Measurements from ENCODE around the gene XPO1. TPM values are rescaled to one million over a fixed set of nuclear protein-coding genes. Genes with fewer than 3 reads are reported as not detected.
"Not testable (repeated sequence)": the region's sequence is repeated elsewhere in the genome, so short reads cannot be mapped to it uniquely, and the experiment has no call there.

Gene XPO1
- polyA plus RNA-seq, 3 donors = 19.0 to 36.4 (median 20.9) TPM

GRCh38 chr2:61543062-61543461, 4.9 kb upstream of the XPO1 start:
- H3K4me2 ChIP-seq (replicated peaks; ENCODE audit: extremely low read depth, low read length, poor library complexity, severe bottlenecking) = no peak overlapping the region
- H3K4me1 Mint-ChIP-seq = peaks cover 7% of the 10 kb centered on the region
- H3K9me3 Mint-ChIP-seq = no peaks in the 10 kb centered on the region
- no peaks in the 10 kb centered on the region for H4K20me1 ChIP-seq (ENCODE audit: insufficient read depth, low read length)
- no peaks in the 10 kb centered on the region for H3K9me3 ChIP-seq (replicated peaks in 1 of 2; ENCODE audit: control insufficient read depth in 1 of 2, insufficient read depth in 1 of 2, low read length in 2 of 2)
- no peak for TF ChIP-seq CTCF (IDR thresholded peaks at IDR 0.05)
- no CpG with 5 or more reads among the region's 2 CpGs for WGBS (ENCODE audit: insufficient coverage)
- no peak overlapping the region for H2AFZ ChIP-seq (ENCODE audit: insufficient read depth, low read depth, low read length, poor library complexity, severe bottlenecking)
- no peak overlapping the region for H3K4me3 ChIP-seq (replicated peaks in 1 of 3; ENCODE audit: low read depth in 2 of 3, low read length in 3 of 3)
- no peaks in the 10 kb centered on the region for H3K36me3 ChIP-seq (replicated peaks in 1 of 2; ENCODE audit: control insufficient read depth in 1 of 2, insufficient read depth in 2 of 2, low read length in 2 of 2)
- no peaks in the 10 kb centered on the region for H3K36me3 Mint-ChIP-seq
- H3K4me1 ChIP-seq (ENCODE audit: control insufficient read depth in 1 of 2, insufficient read depth in 2 of 2, low read length in 2 of 2) = peaks cover 7 to 8% of the 10 kb centered on the region in 2 donors
- H3K27me3 Mint-ChIP-seq (ENCODE audit: low read depth in 3 of 3) = peaks cover 0 to 2% (median 0%) of the 10 kb centered on the region in 3 donors
- no peak overlapping the region for H3K9ac ChIP-seq (ENCODE audit: insufficient read depth, low read length, poor library complexity, severe bottlenecking)
- H3K79me2 ChIP-seq (ENCODE audit: insufficient read depth, low read length) = peaks cover under 1% of the 10 kb centered on the region
- no peak overlapping the region for H3K27ac ChIP-seq (ENCODE audit: low read depth in 1 of 2, low read length in 2 of 2)
- H3K27me3 ChIP-seq (ENCODE audit: control insufficient read depth in 2 of 2, insufficient read depth in 2 of 2, low read length in 2 of 2) = no peaks in the 10 kb centered on the region
- DNase-seq = no peak
- H3K4me3 Mint-ChIP-seq = no peak overlapping the region
- H3K27ac Mint-ChIP-seq = no peak overlapping the region
- intact Hi-C loops (cut with micrococcal nuclease) = no loop called here

- Histone ChIP-seq H3K4me1 (ENCODE audit: control insufficient read depth in 1 of 2, insufficient read depth in 2 of 2, low read length in 2 of 2) (peaks cover 18 to 20% of the 10 kb centered on the region in 2 donors), H4K20me1 (ENCODE audit: insufficient read depth, low read length) (peaks cover 18% of the 10 kb centered on the region), H3K79me2 (ENCODE audit: insufficient read depth, low read length) (peaks cover 30% of the 10 kb centered on the region)
- H3K9ac ChIP-seq (ENCODE audit: insufficient read depth, low read length, poor library complexity, severe bottlenecking); H3K9me3 ChIP-seq (replicated peaks in 1 of 2; ENCODE audit: control insufficient read depth in 1 of 2, insufficient read depth in 1 of 2, low read length in 2 of 2); H3K4me2 ChIP-seq (replicated peaks; ENCODE audit: extremely low read depth, low read length, poor library complexity, severe bottlenecking); H3K27ac ChIP-seq (ENCODE audit: low read depth in 1 of 2, low read length in 2 of 2); H3K4me3 Mint-ChIP-seq; H3K36me3 ChIP-seq (replicated peaks in 1 of 2; ENCODE audit: control insufficient read depth in 1 of 2, insufficient read depth in 2 of 2, low read length in 2 of 2); H3K9me3 Mint-ChIP-seq; intact Hi-C loops (cut with micrococcal nuclease); H3K36me3 Mint-ChIP-seq; H3K27ac Mint-ChIP-seq; DNase-seq; H3K4me3 ChIP-seq (replicated peaks in 1 of 3; ENCODE audit: low read depth in 2 of 3, low read length in 3 of 3); H3K27me3 Mint-ChIP-seq (ENCODE audit: low read depth in 3 of 3); H3K27me3 ChIP-seq (ENCODE audit: control insufficient read depth in 2 of 2, insufficient read depth in 2 of 2, low read length in 2 of 2); H2AFZ ChIP-seq (ENCODE audit: insufficient read depth, low read depth, low read length, poor library complexity, severe bottlenecking): not testable (repeated sequence)
- H3K4me1 Mint-ChIP-seq = peaks cover 23% of the 10 kb centered on the region
- 97% methylated on average over 6 of the region's 10 CpGs for WGBS (ENCODE audit: insufficient coverage)
These were observed 2.0 kb upstream of the XPO1 start for GRCh38 chr2:61540167-61540566.
